ENCODE results near the gene SFI1. TPM values are rescaled to one million over a fixed set of nuclear protein-coding genes. Genes with fewer than 3 reads are reported as not detected.

The SFI1 gene
- total RNA-seq, 1 experiment from 2014 or later: 61.6 TPM

- POLR2A ChIA-PET (ENCODE audit: low non-redundant PET): no interaction called here
- H3K9me3 ChIP-seq (ENCODE audit: low read depth, low read length, poor library complexity, severe bottlenecking): no peaks in the 10 kb centered on the region
- no peaks in the 10 kb centered on the region for H3K27me3 ChIP-seq (replicated peaks; ENCODE audit: insufficient read depth, low read depth, low read length, poor library complexity)
- peaks cover 17% of the 10 kb centered on the region for H3K36me3 ChIP-seq (ENCODE audit: insufficient read depth, low read length, poor library complexity, severe bottlenecking)
- intact Hi-C loops (cut with micrococcal nuclease; ENCODE audit: unreplicated experiment): no loop called here
- no peaks in the 10 kb centered on the region for H3K4me1 ChIP-seq (ENCODE audit: insufficient read depth, low read length, poor library complexity, severe bottlenecking)
- no peak overlapping the region for H3K4me3 ChIP-seq (ENCODE audit: low read depth, low read length, poor library complexity, severe bottlenecking)
- TF ChIP-seq CTCF (conservative IDR thresholded peaks at IDR 0.05; ENCODE audit: low read depth, low read length) (no peak), EZH2 (IDR thresholded peaks at IDR 0.05; ENCODE audit: borderline replicate concordance, low read depth, low read length, poor library complexity, severe bottlenecking) (no peak)
- CTCF ChIA-PET: interaction anchor here (0.5 kb wide), 1 partner anchor 19 kb away, joined by 3 read pairs; no protein-coding TSS in a partner anchor
- no peak overlapping the region for H3K27ac ChIP-seq (ENCODE audit: low read depth, low read length, poor library complexity, severe bottlenecking)
- BruUV-seq (replicated peaks): no TSS peak
- no peak for DNase-seq (ENCODE audit: low spot score)
Observed at GRCh38 chr22:31620756-31621480, 124.6 kb downstream of the SFI1 start.

- ChIA-PET CTCF (interaction anchor here (0.5 kb wide), 1 partner anchor 18 kb away, joined by 3 read pairs; no protein-coding TSS in a partner anchor), POLR2A (ENCODE audit: low non-redundant PET) (no interaction called here)
- Histone ChIP-seq H3K4me1 (ENCODE audit: insufficient read depth, low read length, poor library complexity, severe bottlenecking) (no peaks in the 10 kb centered on the region), H3K36me3 (ENCODE audit: insufficient read depth, low read length, poor library complexity, severe bottlenecking) (peaks cover 17% of the 10 kb centered on the region), H3K27me3 (replicated peaks; ENCODE audit: insufficient read depth, low read depth, low read length, poor library complexity) (no peaks in the 10 kb centered on the region), H3K27ac (ENCODE audit: low read depth, low read length, poor library complexity, severe bottlenecking) (no peak overlapping the region), H3K4me3 (ENCODE audit: low read depth, low read length, poor library complexity, severe bottlenecking) (no peak overlapping the region), H3K9me3 (ENCODE audit: low read depth, low read length, poor library complexity, severe bottlenecking) (no peaks in the 10 kb centered on the region)
- intact Hi-C loops (cut with micrococcal nuclease; ENCODE audit: unreplicated experiment): no loop called here
- DNase-seq (ENCODE audit: low spot score): no peak
- TF ChIP-seq CTCF (conservative IDR thresholded peaks at IDR 0.05; ENCODE audit: low read depth, low read length) (no peak), EZH2 (IDR thresholded peaks at IDR 0.05; ENCODE audit: borderline replicate concordance, low read depth, low read length, poor library complexity, severe bottlenecking) (no peak)
- no TSS peak for BruUV-seq (replicated peaks)
Observed at GRCh38 chr22:31621507-31622124, 125.3 kb downstream of the SFI1 start.

DNA sequence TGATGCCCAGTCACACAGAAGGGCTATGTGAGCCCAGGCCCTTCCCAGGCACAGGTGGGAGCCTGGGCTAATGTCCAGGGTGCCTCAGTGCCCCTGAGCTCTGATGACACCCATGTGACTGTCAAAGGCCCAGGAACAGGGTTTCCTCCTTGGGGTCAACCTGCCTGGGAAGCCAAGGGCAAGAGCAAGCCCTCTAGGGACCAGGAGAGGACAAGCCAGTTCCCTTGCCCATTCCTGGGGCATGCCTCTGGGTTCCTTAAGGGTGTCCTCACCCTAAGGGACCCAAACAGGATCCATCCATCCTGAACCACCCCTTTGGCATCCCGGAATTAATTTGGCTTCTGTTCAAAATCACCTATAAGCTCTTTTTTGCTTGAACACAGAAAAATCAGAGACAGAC lies 126.6 kb downstream of the SFI1 start:
- H3K27ac ChIP-seq (ENCODE audit: low read depth, low read length, poor library complexity, severe bottlenecking): peak overlapping the region; percentile 34
- peaks cover 14% of the 10 kb centered on the region for H3K36me3 ChIP-seq (ENCODE audit: insufficient read depth, low read length, poor library complexity, severe bottlenecking)
- DNase-seq (ENCODE audit: low spot score): no peak
- H3K4me1 ChIP-seq (ENCODE audit: insufficient read depth, low read length, poor library complexity, severe bottlenecking): no peaks in the 10 kb centered on the region
- TF ChIP-seq EZH2 (IDR thresholded peaks at IDR 0.05; ENCODE audit: borderline replicate concordance, low read depth, low read length, poor library complexity, severe bottlenecking) (no peak), CTCF (conservative IDR thresholded peaks at IDR 0.05; ENCODE audit: low read depth, low read length) (no peak)
- ChIA-PET CTCF (no interaction called here), POLR2A (ENCODE audit: low non-redundant PET) (no interaction called here)
- no peaks in the 10 kb centered on the region for H3K9me3 ChIP-seq (ENCODE audit: low read depth, low read length, poor library complexity, severe bottlenecking)
- H3K4me3 ChIP-seq (ENCODE audit: low read depth, low read length, poor library complexity, severe bottlenecking): no peak overlapping the region
- intact Hi-C loops (cut with micrococcal nuclease; ENCODE audit: unreplicated experiment): no loop called here
- no TSS peak for BruUV-seq (replicated peaks)
- no peaks in the 10 kb centered on the region for H3K27me3 ChIP-seq (replicated peaks; ENCODE audit: insufficient read depth, low read depth, low read length, poor library complexity)
